HCT116 (cell line): ENCODE measurements around the gene CTSZ. TPM values are rescaled to one million over a fixed set of nuclear protein-coding genes. Genes with fewer than 3 reads are reported as not detected.
"Not testable (repeated sequence)": the region's sequence is repeated elsewhere in the genome, so short reads cannot be mapped to it uniquely, and the experiment has no call there.

Experiments
- ATAC-seq: fragments of 200-7000 bp; cut with Tn5 transposase; 2 replicates; pipeline ENCODE4 v1.9.1; 2020; ENCODE audit warnings: mild to moderate bottlenecking, moderate library complexity
- BruUV-seq: library from RNA; stranded (reverse); fragments of 400-500 nt; replicated peaks from 2 replicates; lab custom pipeline; 2021; lab: Mats Ljungman, UMichigan
- CTCF ChIA-PET: fragments of 300-600 bp; sonication (Branson Sonifier 250); formaldehyde crosslinking; loops from one replicate; lab custom pipeline; 2021; ENCODE audit warnings: antibody characterized with exemption; lab: Charles Lee
- POLR2A ChIA-PET: fragments of 300-600, 350-600 bp; sonication (Branson Sonifier 250); formaldehyde crosslinking; loops from one replicate; lab custom pipeline; 2021; ENCODE audit warnings: antibody characterized with exemption; lab: Charles Lee
- RAD21 ChIA-PET, 2 experiments: fragments of 300-600 bp; sonication (Branson Sonifier 250); formaldehyde crosslinking; loops; one replicate each; lab custom pipeline; 2023; ENCODE audit warnings: low total read pairs in 2 of 2; ENCODE audit not compliant: uncharacterized antibody in 2 of 2, unreplicated experiment in 2 of 2, low non-redundant PET in 1 of 2; lab: Charles Lee
- DNase-seq: peaks from one replicate; pipeline ENCODE4 v3.0.0-alpha.2; 2010; ENCODE audit warnings: low read depth, low spot score
- H2AFZ ChIP-seq: fragments of 200-600 bp; shearing (Covaris generic), sonication (generic); 2 replicates; pipeline ENCODE4 v1.6.1; 2017; ENCODE audit warnings: low read depth, mixed run types, mixed read lengths, antibody characterized with exemption, low read length; ENCODE audit not compliant: poor library complexity, severe bottlenecking
- H3K27ac ChIP-seq: 2 replicates; pipeline ENCODE4 v1.5.1; 2012; ENCODE audit warnings: low read depth, low read length
- H3K27me3 ChIP-seq: fragments of 200-600 bp; sonication (generic); 2 replicates; pipeline ENCODE4 v1.6.1; 2016; ENCODE audit warnings: mixed run types, low read length, mixed read lengths; ENCODE audit not compliant: insufficient read depth
- H3K36me3 ChIP-seq, 2 experiments: fragments of 200-500 bp in 1 of 2; fragments of 200-600 bp in 1 of 2; sonication (Bioruptor generic) in 1 of 2; sonication (generic) in 1 of 2; 2 replicates each; pipeline versions ENCODE4 v1.5.1 to v1.6.1; 2014 to 2016; ENCODE audit warnings: low read length in 2 of 2, inconsistent platforms in 1 of 2, mixed read lengths in 1 of 2, mixed run types in 1 of 2; ENCODE audit not compliant: insufficient read depth in 2 of 2, control insufficient read depth in 1 of 2
- H3K4me1 ChIP-seq, 2 experiments: fragments of 200-600 bp in 1 of 2; sonication (generic) in 1 of 2; 2 replicates each; pipeline versions ENCODE4 v1.5.1 to v1.6.1; 2012 to 2017; ENCODE audit warnings: low read length in 2 of 2, inconsistent platforms in 1 of 2, mild to moderate bottlenecking in 1 of 2, mixed read lengths in 1 of 2, mixed run types in 1 of 2, moderate library complexity in 1 of 2; ENCODE audit not compliant: insufficient read depth in 2 of 2, control insufficient read depth in 1 of 2
- H3K4me2 ChIP-seq: fragments of 200-600 bp; sonication (generic); 2 replicates; pipeline ENCODE4 v1.6.1; 2017; ENCODE audit warnings: mixed run types, low read length, mixed read lengths
- H3K4me3 ChIP-seq, 2 experiments: fragments of 200-600 bp in 1 of 2; sonication (generic) in 1 of 2; replicated peaks in 1 of 2; 2 replicates each; pipeline ENCODE4 v1.5.1; 2011 to 2016; ENCODE audit warnings: low read length in 2 of 2, control low read depth in 1 of 2, low read depth in 1 of 2, mild to moderate bottlenecking in 1 of 2, mixed read lengths in 1 of 2, mixed run types in 1 of 2
- H3K79me2 ChIP-seq: fragments of 200-600 bp; sonication (generic); 2 replicates; pipeline ENCODE4 v1.6.1; 2017; ENCODE audit warnings: mild to moderate bottlenecking, mixed run types, low read length, moderate library complexity, mixed read lengths; ENCODE audit not compliant: insufficient read depth
- H3K9ac ChIP-seq: fragments of 200-600 bp; sonication (generic); 2 replicates; pipeline ENCODE4 v1.6.1; 2016; ENCODE audit warnings: low read length, mixed read lengths
- H3K9me2 ChIP-seq: fragments of 200-600 bp; sonication (generic), shearing (Covaris generic); 2 replicates; pipeline ENCODE4 v1.6.1; 2017; ENCODE audit warnings: mixed run types, mild to moderate bottlenecking, moderate library complexity; ENCODE audit not compliant: insufficient read depth
- H3K9me3 ChIP-seq, 2 experiments: fragments of 200-500 bp in 1 of 2; fragments of 200-600 bp in 1 of 2; sonication (Bioruptor generic) in 1 of 2; sonication (generic) in 1 of 2; 2 replicates each; pipeline ENCODE4 v1.6.1; 2014 to 2017; ENCODE audit warnings: low read length in 2 of 2, mixed read lengths in 2 of 2, inconsistent platforms in 1 of 2, low read depth in 1 of 2, mild to moderate bottlenecking in 1 of 2, mixed run types in 1 of 2, moderate library complexity in 1 of 2; ENCODE audit not compliant: control insufficient read depth in 1 of 2, insufficient read depth in 1 of 2
- H4K20me1 ChIP-seq: fragments of 200-600 bp; sonication (generic), shearing (Covaris generic); 2 replicates; pipeline ENCODE4 v1.6.1; 2017; ENCODE audit warnings: mixed run types, mild to moderate bottlenecking, moderate library complexity; ENCODE audit not compliant: insufficient read depth
- FOSL1 ChIP-seq: IDR thresholded peaks from 2 replicates; pipeline ENCODE4 v1.6.1; 2012; ENCODE audit warnings: low read depth
- TCF7L2 ChIP-seq: IDR thresholded peaks from 2 replicates; pipeline ENCODE4 v1.7.0; 2011; ENCODE audit warnings: borderline replicate concordance, inconsistent platforms; ENCODE audit not compliant: insufficient read depth, insufficient read length; ENCODE audit errors: extremely low read depth
- intact Hi-C: fragments of 100-400 bp; cut with micrococcal nuclease; formaldehyde crosslinking; loops from 2 replicates; pipeline ENCODE4 v1.10.0; 2022
- total RNA-seq: library from RNA; stranded (reverse); gene quantifications from one replicate; pipeline ENCODE4 v1.2.1, GENCODE V29; 2021; ENCODE audit not compliant: unreplicated experiment
- TF ChIP-seq, protein P1 (sequence below), 3 experiments: fragments of 200-600 bp in 1 of 3; sonication (generic) in 1 of 3; IDR thresholded peaks in 2 of 3; conservative IDR thresholded peaks in 1 of 3; 2 replicates each; pipeline ENCODE4 v1.5.1; 2012 to 2017; ENCODE audit warnings: low read depth in 2 of 3, low read length in 2 of 3, antibody characterized with exemption in 1 of 3, borderline replicate concordance in 1 of 3, control low read depth in 1 of 3, mild to moderate bottlenecking in 1 of 3, mixed read lengths in 1 of 3, mixed run types in 1 of 3, moderate library complexity in 1 of 3; ENCODE audit not compliant: insufficient read depth in 1 of 3

The CTSZ gene
- total RNA-seq, 1 experiment from 2014 or later: 100 TPM

DNA sequence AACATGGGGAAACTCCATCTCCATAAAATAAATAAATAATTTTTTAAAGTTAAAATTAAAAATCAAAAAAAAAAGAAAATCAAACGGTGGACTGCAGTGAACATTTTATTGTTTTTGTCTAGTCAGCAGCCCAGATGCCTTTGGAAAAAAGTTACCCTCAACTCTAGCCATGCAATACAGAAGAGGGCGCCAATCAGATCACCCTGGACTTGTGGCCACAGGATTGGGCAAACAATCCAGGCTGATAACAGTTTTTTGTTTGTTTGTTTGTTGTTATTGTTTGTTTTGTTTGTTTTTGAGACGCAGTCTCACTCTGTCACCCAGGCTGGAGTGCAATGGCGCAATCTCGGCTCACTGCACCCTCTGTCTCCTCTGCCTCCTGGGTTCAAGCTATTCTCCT is 56.5 kb downstream of the CTSZ start:
- Histone ChIP-seq H3K4me3 (no peak overlapping the region), H3K36me3 (no peaks in the 10 kb centered on the region)
- CTCF ChIA-PET: interaction anchor here (0.8 to 1.0 kb wide), 2 partner anchors 83 to 132 kb away, joined by 3 read pairs; no protein-coding TSS in a partner anchor
- TF ChIP-seq TCF7L2: no peak
- TF ChIP-seq, protein P1, sequence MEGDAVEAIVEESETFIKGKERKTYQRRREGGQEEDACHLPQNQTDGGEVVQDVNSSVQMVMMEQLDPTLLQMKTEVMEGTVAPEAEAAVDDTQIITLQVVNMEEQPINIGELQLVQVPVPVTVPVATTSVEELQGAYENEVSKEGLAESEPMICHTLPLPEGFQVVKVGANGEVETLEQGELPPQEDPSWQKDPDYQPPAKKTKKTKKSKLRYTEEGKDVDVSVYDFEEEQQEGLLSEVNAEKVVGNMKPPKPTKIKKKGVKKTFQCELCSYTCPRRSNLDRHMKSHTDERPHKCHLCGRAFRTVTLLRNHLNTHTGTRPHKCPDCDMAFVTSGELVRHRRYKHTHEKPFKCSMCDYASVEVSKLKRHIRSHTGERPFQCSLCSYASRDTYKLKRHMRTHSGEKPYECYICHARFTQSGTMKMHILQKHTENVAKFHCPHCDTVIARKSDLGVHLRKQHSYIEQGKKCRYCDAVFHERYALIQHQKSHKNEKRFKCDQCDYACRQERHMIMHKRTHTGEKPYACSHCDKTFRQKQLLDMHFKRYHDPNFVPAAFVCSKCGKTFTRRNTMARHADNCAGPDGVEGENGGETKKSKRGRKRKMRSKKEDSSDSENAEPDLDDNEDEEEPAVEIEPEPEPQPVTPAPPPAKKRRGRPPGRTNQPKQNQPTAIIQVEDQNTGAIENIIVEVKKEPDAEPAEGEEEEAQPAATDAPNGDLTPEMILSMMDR (IDR thresholded peaks at IDR 0.05 in 2 of 3, conservative IDR thresholded peaks at IDR 0.05 in 1 of 3; ENCODE audit: borderline replicate concordance in 1 of 3, insufficient read depth in 1 of 3, low read depth in 2 of 3, low read length in 2 of 3): peak in 1 of 3 experiments; percentile 11; a peak in 1 of 6 replicates
- TF ChIP-seq FOSL1: no peak
- TF ChIP-seq, all 23 proteins: peak for 1
- Histone ChIP-seq H3K27ac (no peak overlapping the region), H3K4me2 (no peak overlapping the region), H4K20me1 (no peaks in the 10 kb centered on the region), H3K27me3 (no peaks in the 10 kb centered on the region), H3K9me3 (no peaks in the 10 kb centered on the region), H3K9ac (no peak overlapping the region), H3K4me1 (no peaks in the 10 kb centered on the region), H3K79me2 (no peaks in the 10 kb centered on the region), H3K9me2 (no peaks in the 10 kb centered on the region), H2AFZ (no peak overlapping the region)
- ChIA-PET RAD21 (no interaction called here), POLR2A (no interaction called here)
- intact Hi-C loops: no loop called here
- BruUV-seq: no TSS peak
- no peak for DNase-seq
- peak; percentile 70; the same call in 1 of the 2 replicates for ATAC-seq

DNA sequence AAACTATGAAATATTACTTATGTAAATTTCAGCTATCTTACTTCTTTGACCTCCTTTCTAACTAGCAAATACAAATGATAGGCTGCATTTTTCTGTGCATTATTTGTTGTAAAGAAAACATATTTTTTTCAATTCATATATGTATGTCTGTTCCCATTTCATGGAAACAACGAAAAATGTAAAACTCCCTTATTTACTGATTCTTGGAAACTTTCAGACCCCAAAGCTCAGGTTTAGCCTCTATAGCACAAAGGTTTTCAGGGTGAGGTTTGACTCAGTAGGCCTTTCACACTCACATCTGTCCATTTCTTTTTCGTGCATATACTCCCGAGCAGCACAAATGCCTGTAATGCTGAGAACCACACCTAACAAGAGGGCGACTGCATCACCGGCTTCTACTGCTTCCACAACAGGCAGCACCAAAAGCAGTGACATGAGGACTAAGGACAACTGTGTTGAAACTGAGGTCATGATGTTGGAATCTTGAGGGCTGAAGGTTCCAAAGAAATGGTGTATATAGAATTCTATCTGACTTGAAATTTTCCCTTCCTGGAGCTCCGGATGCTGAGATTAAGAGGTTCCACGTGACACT is 59.2 kb downstream of the CTSZ start:
- H3K79me2 ChIP-seq, POLR2A ChIA-PET, ATAC-seq, H3K4me2 ChIP-seq, H3K9ac ChIP-seq, CTCF ChIA-PET, H3K27me3 ChIP-seq, H3K4me3 ChIP-seq, DNase-seq, H2AFZ ChIP-seq, intact Hi-C loops, H3K9me3 ChIP-seq, BruUV-seq, H3K4me1 ChIP-seq, H3K9me2 ChIP-seq, H4K20me1 ChIP-seq, H3K36me3 ChIP-seq, RAD21 ChIA-PET, H3K27ac ChIP-seq: not testable (repeated sequence)
